GM19099 (cell line): ENCODE results near the gene CMSS1.

ENCODE experiments used
- POLR2A ChIP-seq: IDR thresholded peaks from 3 replicates; pipeline ENCODE4 v1.6.1; 2011; ENCODE audit warnings: low read depth; ENCODE audit not compliant: insufficient read length; ENCODE audit errors: extremely low read depth

CMSS1 gene

GRCh38 chr3:99895131-99895696, 77.6 kb downstream of the CMSS1 start:
- TF ChIP-seq POLR2A, result no peak

GRCh38 chr3:99895703-99896441, 78.2 kb downstream of the CMSS1 start:
- no peak for TF ChIP-seq POLR2A

DNA sequence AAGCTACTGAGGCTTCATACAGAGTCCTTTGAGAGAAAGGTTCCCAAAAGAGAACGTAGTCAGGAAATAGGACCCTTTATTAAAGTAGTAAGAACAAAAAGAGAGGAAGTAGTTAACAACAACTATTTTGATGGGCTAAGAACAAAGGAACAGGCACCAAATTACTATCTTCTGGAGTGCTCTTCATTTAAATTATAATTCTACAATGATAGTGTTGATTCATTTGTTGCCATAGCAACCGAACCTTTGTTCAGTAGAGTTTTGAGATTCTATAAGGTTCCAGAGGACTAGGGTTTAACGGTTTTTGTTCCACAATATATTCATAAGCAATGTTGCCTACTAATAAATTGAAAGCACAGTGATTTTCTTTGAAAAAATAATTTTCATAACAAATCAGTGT, 78.8 kb downstream of the CMSS1 start:
- TF ChIP-seq POLR2A, result no peak

GRCh38 chr3:99899603-99900002, 81.9 kb downstream of the CMSS1 start:
- no peak for TF ChIP-seq POLR2A

- TF ChIP-seq POLR2A, result no peak
Measured at GRCh38 chr3:99900248-99900647, 82.6 kb downstream of the CMSS1 start.

- TF ChIP-seq POLR2A, result no peak
Measured at GRCh38 chr3:99901200-99901926, 83.7 kb downstream of the CMSS1 start.

GRCh38 chr3:99902091-99902490, 84.4 kb downstream of the CMSS1 start:
- no peak for TF ChIP-seq POLR2A

- TF ChIP-seq POLR2A, result no peak
Measured at GRCh38 chr3:99903869-99904268, 86.2 kb downstream of the CMSS1 start.

- TF ChIP-seq POLR2A, result no peak
Measured at GRCh38 chr3:99907959-99908544, 90.4 kb downstream of the CMSS1 start.

- TF ChIP-seq POLR2A, result no peak
Measured at GRCh38 chr3:99909714-99910495, 92.2 kb downstream of the CMSS1 start.

- TF ChIP-seq POLR2A, result no peak
Measured at GRCh38 chr3:99910752-99911290, 93.2 kb downstream of the CMSS1 start.

- TF ChIP-seq POLR2A, result no peak
Measured at GRCh38 chr3:99911433-99911832, 93.8 kb downstream of the CMSS1 start.

DNA sequence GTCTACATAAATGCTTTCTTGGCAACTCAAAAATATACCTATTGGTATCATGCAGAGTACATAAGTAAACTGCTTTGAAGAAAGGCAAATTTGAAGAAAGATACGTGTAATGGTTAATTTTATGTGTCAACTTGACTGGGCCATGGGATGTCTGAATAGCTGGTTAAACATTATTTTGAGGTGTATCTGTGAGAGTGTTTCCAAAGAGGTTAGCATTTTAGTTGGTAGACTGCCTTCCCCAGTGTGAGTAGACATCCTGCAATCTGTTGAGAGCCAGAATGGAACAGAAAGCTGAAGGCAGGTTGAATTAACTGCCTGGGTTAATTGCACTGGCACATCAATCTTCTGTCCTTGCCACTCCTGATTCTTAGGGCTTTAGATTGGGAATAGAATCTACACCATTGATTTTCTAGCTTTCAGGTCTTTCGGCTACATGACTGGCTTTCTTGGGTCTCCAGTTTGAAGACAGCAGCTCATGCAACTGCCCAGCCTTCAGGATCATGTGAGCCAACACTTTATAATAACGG, 98.3 kb downstream of the CMSS1 start:
- no peak for TF ChIP-seq POLR2A

GRCh38 chr3:99918715-99919114, 101.1 kb downstream of the CMSS1 start:
- TF ChIP-seq POLR2A, result no peak
